Peyer's patch (tissue), 4 donors: Measurements from ENCODE around the gene PIGP. TPM values are rescaled to one million over a fixed set of nuclear protein-coding genes. Genes with fewer than 3 reads are reported as not detected.

ENCODE experiments used
- DNase-seq, 3 donors: peaks; one replicate each; pipeline ENCODE4 v3.0.0-alpha.2; 2017 to 2019
- H3K27ac ChIP-seq, 4 donors: fragments of 200-600 bp; sonication (generic); one replicate each; pipeline ENCODE4 v1.5.1; 2016 to 2019
- H3K27me3 ChIP-seq, 2 donors: fragments of 200-600 bp; sonication (generic); one replicate each; pipeline ENCODE4 v1.5.1; 2019
- H3K36me3 ChIP-seq, 3 donors: fragments of 200-600 bp; sonication (generic); one replicate each; pipeline ENCODE4 v1.5.1; 2016 to 2019
- H3K4me1 ChIP-seq, 4 donors: fragments of 200-600 bp; sonication (generic); one replicate each; pipeline ENCODE4 v1.5.1; 2016 to 2019
- H3K4me3 ChIP-seq, 4 donors: fragments of 200-600 bp; sonication (generic); 1 replicate in 3 of 4; 2 replicates in 1 of 4; pipeline ENCODE4 v1.5.1; 2016 to 2019; ENCODE audit warnings: mild to moderate bottlenecking in 1 of 4
- H3K9me3 ChIP-seq, 4 donors: fragments of 200-600 bp; sonication (generic); one replicate each; pipeline ENCODE4 v1.5.1; 2016 to 2019; ENCODE audit warnings: mild to moderate bottlenecking in 1 of 4
- CTCF ChIP-seq, 6 experiments: fragments of 450-650 bp in 4 of 6; fragments of 200-600 bp in 2 of 6; sonication (generic) in 1 of 6; IDR thresholded peaks; one replicate each; pipeline ENCODE4 v1.5.1; 2017 to 2019; ENCODE audit warnings: antibody characterized with exemption in 6 of 6, mild to moderate bottlenecking in 3 of 6, moderate library complexity in 1 of 6
- POLR2A ChIP-seq, 2 donors: fragments of 450-650 bp; IDR thresholded peaks; one replicate each; pipeline ENCODE4 v1.5.1; 2017; ENCODE audit warnings: antibody characterized with exemption in 2 of 2, mild to moderate bottlenecking in 2 of 2, moderate library complexity in 2 of 2
- small RNA-seq, 2 donors: library from RNA; depleted of rRNA; stranded (forward); fragments of <200 nt; gene quantifications; one replicate each; pipeline ENCODE3, GENCODE V24; 2016
- total RNA-seq, 4 donors: library from RNA; depleted of rRNA; stranded (reverse); fragments of >200 nt; gene quantifications; one replicate each; pipeline ENCODE4 v1.1.0, GENCODE V29; 2016

Gene PIGP
- total RNA-seq, 4 donors from 2014 or later, result 11.4 to 26.4 (median 12.7) TPM

GRCh38 chr21:37030864-37031263 lies 42.0 kb downstream of the PIGP start:
- H3K9me3 ChIP-seq, result no peaks in the 10 kb centered on the region
- no peak for DNase-seq
- TF ChIP-seq POLR2A (IDR thresholded peaks at IDR 0.05), result no peak
- no peak for TF ChIP-seq CTCF (IDR thresholded peaks at IDR 0.05)
- no peak overlapping the region for H3K27ac ChIP-seq
- H3K4me1 ChIP-seq, result no peaks in the 10 kb centered on the region
- no peak overlapping the region for H3K4me3 ChIP-seq
- no peaks in the 10 kb centered on the region for H3K36me3 ChIP-seq
- no peaks in the 10 kb centered on the region for H3K27me3 ChIP-seq

DNA sequence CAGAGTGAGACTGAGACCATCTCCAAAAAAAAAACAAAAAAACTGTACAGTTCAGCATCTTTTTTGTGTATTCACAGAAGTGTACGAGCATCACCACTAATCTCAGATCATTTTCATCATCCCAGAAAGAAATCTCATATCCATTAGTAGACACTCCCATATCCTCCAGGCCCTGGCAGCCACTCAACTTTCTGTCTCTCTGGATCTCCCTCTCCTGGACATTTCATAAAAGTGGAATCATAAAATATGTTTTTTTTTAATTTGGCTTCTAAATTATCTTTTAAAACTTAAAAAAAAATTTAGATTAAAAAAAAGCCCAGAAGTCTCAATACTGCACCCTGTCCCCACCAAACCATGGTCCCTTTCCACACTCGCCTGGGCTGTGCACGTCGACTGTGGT lies 44.3 kb downstream of the PIGP start:
- Histone ChIP-seq H3K9me3 (no peaks in the 10 kb centered on the region), H3K36me3 (no peaks in the 10 kb centered on the region), H3K27ac (no peak overlapping the region), H3K4me1 (no peaks in the 10 kb centered on the region), H3K4me3 (no peak overlapping the region), H3K27me3 (no peaks in the 10 kb centered on the region)
- no peak for TF ChIP-seq CTCF (IDR thresholded peaks at IDR 0.05)
- no peak for TF ChIP-seq POLR2A (IDR thresholded peaks at IDR 0.05)
- DNase-seq, result no peak

DNA sequence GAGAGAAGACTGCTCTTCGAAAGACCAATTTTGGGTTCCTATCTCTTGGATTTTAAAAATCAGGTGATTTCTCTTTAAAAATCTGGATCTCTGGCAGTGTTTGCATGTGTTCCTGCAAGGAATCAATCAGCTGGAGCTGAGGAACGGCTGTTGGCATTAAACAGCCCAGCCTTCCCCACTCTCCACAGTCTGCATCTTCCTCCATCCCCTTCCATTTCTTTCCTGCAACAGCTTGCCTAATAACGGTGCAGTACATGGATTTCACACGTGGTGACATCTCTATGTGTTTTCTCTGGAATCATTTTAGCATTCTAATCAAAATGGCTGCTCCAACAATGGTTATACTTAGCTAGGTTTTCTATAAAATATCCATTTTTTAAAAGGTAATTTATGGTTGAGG lies 46.4 kb downstream of the PIGP start:
- Histone ChIP-seq H3K27ac (no peak overlapping the region), H3K4me1 (no peaks in the 10 kb centered on the region), H3K4me3 (no peak overlapping the region), H3K27me3 (no peaks in the 10 kb centered on the region), H3K9me3 (no peaks in the 10 kb centered on the region), H3K36me3 (no peaks in the 10 kb centered on the region)
- no peak for TF ChIP-seq POLR2A (IDR thresholded peaks at IDR 0.05)
- no peak for TF ChIP-seq CTCF (IDR thresholded peaks at IDR 0.05)
- no peak for DNase-seq

DNA sequence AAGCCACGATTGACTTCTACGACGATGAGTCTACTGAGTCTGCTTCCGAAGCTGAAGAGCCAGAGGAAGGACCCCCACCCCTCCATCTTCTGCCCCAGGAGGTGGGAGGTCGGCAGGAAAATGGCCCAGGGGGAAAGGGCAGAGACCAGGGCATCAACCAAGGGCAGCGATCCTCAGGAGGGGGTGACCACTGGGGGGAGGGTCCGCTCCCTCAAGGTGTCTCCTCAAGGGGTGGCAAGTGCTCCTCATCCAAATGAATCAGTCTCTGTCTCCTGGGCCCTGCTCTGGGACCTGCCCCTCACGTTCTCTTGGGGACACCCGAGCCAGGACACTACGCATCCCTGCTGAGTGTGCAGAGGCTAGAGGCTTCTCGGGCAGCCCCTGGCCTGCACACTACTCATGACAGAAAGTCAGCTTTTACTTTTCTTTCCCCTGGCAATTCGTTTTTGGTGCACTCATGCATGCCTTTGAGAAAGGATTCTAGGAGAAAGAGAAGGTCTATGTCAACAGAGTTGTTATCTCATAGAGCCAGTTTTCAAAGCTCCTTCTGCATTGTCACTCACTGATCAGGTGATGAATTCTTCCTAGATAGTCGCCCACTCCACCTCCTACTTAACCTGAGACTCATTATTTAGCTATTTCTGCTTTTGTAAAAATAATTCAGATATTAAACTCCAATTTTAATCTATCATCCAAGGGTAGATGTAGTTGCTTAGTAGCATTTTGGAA lies 54.8 kb downstream of the PIGP start:
- Histone ChIP-seq H3K9me3 (no peaks in the 10 kb centered on the region), H3K27ac (no peak overlapping the region), H3K4me1 (no peaks in the 10 kb centered on the region), H3K36me3 (no peaks in the 10 kb centered on the region), H3K27me3 (no peaks in the 10 kb centered on the region), H3K4me3 (no peak overlapping the region)
- TF ChIP-seq CTCF (IDR thresholded peaks at IDR 0.05), result no peak
- no peak for TF ChIP-seq POLR2A (IDR thresholded peaks at IDR 0.05)
- no peak for DNase-seq

Small RNA genes within 50 kb of the gene (small RNA-seq; reads per million reads assigned to genes)
- gene RNU6-696P, result 0 reads per million in 2 donors

Other genes with a start within 250 kb of the PIGP start
- 10 to 100 TPM; 14.9 to 27.9 (median 24.3) TPM for gene HLCS, start 106.4 kb downstream of the PIGP start, total RNA-seq
- 1 to 10 TPM in 1 of 4 donors, under 1 TPM in 1, not detected in 2; 0.54 to 3.3 TPM for gene RIPPLY3, start 66.4 kb downstream of the PIGP start, total RNA-seq
- 100 to 1,000 TPM in 3 of 4 donors, 10 to 100 TPM in 1; 97.5 to 226 (median 144) TPM for gene TTC3, start 183 bp upstream of the PIGP start, total RNA-seq
- gene VPS26C, start 194.3 kb upstream of the PIGP start, total RNA-seq, result 10 to 100 TPM; 62.7 to 79.8 (median 76.4) TPM